Cardiac septum (tissue), 1 donor: ENCODE data around the gene HHAT. TPM values are rescaled to one million over a fixed set of nuclear protein-coding genes. Genes with fewer than 3 reads are reported as not detected.

Experiments
- DNase-seq: peaks from one replicate; pipeline ENCODE4 v3.0.0-alpha.2; 2020; ENCODE audit warnings: low spot score
- intact Hi-C: fragments of 100-400 bp; cut with DNase I; formaldehyde crosslinking; loops from one replicate; pipeline ENCODE4 v1.14.0; 2022
- total RNA-seq: library from RNA; stranded (reverse); fragmentation: NEBNext Ultra II Directional; extraction: Animal tissue kit (Norgen Biotek cat#: 25700); gene quantifications from one replicate; pipeline ENCODE4 v1.2.1, GENCODE V29; 2021
- donor health status: DM: no; HTN: no; CAD: no.

HHAT gene
- total RNA-seq, 1 donor from 2014 or later = 2.4 TPM

DNA sequence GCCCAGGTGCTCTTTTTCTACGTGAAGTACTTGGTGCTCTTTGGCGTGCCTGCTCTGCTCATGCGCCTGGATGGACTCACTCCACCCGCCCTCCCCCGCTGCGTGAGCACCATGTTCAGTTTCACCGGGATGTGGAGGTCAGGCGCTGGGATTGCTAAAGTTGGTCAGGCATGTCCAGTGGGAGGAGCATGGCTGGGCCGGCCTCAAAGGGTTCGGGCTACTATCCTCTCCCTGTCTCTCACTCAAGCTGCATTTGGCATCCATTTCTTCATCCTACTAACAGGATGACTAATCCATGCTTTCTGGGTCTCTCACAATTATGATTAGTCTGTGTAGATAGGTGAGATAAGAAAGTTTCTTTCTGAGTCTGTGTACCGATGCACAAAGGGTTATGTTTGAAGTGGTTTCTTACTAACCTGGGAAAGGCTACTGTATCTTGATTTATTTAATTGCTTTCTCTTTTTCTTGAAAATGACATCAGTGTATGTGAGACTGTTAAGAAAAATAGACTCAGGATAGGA is 135.9 kb downstream of the HHAT start:
- no peak for DNase-seq
- intact Hi-C loops = no loop called here

DNA sequence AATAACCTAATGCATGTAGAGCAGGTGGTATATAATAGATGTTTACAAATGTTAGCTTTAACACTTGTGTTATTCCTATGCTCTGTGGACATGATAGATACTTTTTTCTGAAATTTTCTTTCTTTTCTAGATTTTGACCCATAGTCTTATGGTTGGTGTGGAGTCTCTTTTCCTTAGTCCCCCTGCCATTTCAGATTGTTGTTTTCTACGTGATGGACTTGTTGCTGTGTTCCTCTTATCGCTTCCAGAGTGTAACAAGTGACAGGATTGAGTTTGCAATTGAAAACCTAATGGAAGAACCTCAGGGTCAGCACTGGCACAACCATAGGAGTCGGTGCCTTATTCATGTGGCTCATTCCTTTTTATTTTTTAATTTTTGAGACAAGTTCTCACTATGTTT is 136.4 kb downstream of the HHAT start:
- intact Hi-C loops = no loop called here
- DNase-seq = no peak

- DNase-seq = no peak
- intact Hi-C loops = no loop called here
Observed at GRCh38 chr1:210467440-210468043, 138.8 kb downstream of the HHAT start.

DNA sequence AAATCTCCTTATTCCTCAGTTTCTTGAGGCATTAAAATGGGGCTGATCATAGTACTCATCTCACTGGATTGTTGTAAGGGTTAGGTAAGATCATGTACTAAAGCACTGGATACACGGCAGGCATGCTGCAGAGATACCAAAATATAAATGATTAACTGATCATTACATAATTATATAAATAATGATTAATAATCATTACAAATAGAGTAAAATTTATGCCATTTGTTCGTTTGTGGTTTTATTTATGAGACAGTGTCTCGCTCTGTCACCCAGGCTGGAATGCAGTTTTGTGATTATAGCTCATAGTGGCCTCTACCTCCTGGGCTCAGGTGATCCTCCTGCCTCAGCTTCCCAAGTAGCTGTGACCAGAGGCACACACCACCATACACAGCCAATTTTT is 140.7 kb downstream of the HHAT start:
- intact Hi-C loops = no loop called here
- no peak for DNase-seq

DNA sequence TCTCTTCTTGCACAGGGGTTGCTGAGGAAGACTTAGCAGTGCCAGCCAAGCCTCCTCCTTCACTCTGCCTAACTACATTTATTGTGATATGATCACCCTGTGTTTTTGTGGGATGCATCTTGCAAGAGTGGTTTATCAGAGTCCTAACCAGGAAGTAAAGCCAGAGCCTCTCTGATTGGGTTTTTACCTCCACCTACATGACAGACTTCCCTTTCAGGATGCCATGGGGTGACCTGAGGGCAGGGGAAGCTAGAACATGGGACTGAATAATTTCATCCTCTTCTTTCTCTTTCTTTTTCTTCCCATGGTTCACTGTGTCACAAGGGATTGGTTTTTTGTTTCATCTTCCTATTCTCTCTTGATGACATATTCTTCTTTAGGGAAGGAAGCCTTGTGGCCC is 146.6 kb downstream of the HHAT start:
- intact Hi-C loops = no loop called here
- no peak for DNase-seq

- DNase-seq = no peak
Observed at GRCh38 chr1:210475806-210476205, 147.1 kb downstream of the HHAT start.

DNA sequence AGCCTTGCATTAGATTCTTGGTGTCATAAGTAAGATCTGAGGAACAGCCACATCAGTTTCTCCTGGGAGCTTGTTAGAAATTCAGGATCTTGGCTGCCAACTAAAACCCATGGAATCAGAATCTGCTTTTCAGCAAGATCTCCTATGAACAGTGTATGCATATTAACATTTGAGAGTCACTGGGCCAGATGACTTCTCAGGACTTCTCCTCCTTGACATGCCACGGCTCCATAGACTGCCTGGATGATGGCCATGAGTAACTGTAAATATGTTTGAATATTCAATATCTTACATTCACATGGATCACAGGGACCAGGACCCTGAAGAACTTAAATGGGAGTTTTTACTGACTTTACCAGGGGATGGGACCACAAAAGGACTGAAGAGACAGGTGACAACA is 148.0 kb downstream of the HHAT start:
- intact Hi-C loops = no loop called here
- no peak for DNase-seq

More at GRCh38 chr1:210475806-210476205, 147.1 kb downstream of the HHAT start:
- intact Hi-C loops = no loop called here

GRCh38 chr1:210477328-210477924 is 148.7 kb downstream of the HHAT start:
- DNase-seq = no peak
- intact Hi-C loops = no loop called here

GRCh38 chr1:210478820-210479219 is 150.1 kb downstream of the HHAT start:
- intact Hi-C loops = no loop called here
- DNase-seq = no peak

DNA sequence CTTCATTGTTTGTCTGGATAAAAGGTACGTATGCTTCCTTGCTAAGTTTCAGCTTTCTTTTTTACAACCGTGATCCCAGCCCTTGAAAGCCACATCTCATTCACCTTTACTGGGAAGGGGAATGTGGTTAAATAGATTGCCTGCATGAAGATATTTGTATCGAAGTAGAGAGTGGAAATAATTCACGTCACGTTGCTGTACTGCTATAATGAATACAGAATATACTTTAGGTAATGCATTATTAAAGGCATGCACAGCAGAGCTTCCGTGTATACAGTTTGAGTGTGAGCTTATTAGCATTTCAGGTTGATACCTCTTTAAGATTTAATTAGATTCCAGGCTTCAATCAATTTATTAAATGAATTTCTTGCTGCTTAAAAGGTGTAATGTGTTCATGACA is 153.8 kb downstream of the HHAT start:
- DNase-seq = no peak
- intact Hi-C loops = no loop called here

DNA sequence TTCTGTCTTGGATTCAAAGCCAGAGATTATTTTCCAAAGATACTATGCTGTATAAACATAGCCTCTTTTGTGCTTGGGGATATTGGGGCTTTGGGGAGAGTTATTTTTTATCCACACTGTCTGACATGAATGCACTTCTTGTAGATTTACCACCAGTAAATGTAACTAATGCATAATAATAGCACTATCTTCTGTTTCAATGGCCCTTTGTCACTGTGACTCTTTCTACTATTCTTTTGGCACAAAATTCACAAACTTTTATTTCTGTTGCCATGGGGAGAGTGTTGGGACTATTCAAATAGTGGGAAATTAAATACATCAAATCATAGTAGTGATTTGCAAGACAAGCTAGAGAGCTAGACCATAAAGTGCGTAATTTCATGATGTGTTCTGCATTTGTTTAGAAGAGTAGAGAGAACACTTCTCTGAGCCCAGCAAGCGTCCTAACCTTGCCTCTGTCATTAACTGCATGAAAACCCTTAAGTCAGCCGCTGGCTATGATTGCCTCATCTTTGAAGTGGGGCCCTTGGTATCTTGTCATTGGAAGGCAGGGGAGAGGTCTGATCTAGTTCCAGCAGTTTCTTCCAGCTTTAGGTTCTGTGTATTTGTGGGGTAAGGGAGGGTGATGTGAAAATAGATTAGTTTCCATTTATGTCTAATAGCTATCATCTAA is 154.4 kb downstream of the HHAT start:
- DNase-seq = no peak
- intact Hi-C loops = no loop called here

GRCh38 chr1:210483821-210484220 is 155.1 kb downstream of the HHAT start:
- intact Hi-C loops = no loop called here
- no peak for DNase-seq

GRCh38 chr1:210487021-210487420 is 158.3 kb downstream of the HHAT start:
- no peak for DNase-seq
- intact Hi-C loops = no loop called here

- intact Hi-C loops = no loop called here
- DNase-seq = no peak
Observed at GRCh38 chr1:210489491-210489890, 160.8 kb downstream of the HHAT start.

- intact Hi-C loops = no loop called here
- no peak for DNase-seq
Observed at GRCh38 chr1:210490781-210491180, 162.1 kb downstream of the HHAT start.

DNA sequence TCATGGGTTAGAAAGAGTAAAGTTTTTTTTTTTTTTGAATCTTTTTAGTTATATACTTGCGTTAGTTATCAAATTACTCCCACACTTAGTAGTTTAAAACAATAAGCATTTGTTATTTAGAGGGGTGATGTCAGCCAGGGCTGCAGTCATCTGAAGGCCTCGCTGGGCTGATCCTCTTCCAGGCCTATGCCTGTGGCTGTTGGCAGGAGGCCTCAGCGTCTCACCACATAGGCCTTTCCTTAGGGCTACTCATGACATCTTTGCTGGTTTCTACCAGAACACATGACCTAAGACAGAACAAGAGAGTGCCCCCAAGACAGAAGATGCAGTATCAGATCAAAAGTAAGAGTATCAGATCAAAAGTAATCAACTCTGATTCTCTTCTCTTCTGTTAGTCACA is 167.4 kb downstream of the HHAT start:
- intact Hi-C loops = no loop called here
- DNase-seq = no peak

GRCh38 chr1:210499956-210500355 is 171.3 kb downstream of the HHAT start:
- DNase-seq = no peak
- intact Hi-C loops = no loop called here

DNA sequence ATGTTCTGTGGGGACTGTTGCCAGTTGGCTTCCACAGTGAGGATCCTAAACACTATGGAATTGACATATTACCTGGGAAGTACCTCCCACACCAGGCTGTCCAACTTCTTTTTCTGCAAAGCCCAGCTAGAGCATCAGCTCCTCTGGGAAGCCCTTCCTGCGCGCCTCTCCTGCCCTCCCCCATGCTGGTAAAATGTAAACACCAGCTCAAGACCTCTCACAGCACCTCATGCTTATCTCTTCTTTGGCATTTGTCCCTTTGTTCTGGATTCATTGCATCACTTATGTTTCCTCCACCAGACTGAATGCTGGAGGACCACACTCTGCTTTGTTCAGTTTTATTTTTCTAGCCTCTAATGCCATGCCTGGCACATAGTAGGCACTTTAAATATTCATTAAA is 172.1 kb downstream of the HHAT start:
- DNase-seq = no peak
- intact Hi-C loops = no loop called here

DNA sequence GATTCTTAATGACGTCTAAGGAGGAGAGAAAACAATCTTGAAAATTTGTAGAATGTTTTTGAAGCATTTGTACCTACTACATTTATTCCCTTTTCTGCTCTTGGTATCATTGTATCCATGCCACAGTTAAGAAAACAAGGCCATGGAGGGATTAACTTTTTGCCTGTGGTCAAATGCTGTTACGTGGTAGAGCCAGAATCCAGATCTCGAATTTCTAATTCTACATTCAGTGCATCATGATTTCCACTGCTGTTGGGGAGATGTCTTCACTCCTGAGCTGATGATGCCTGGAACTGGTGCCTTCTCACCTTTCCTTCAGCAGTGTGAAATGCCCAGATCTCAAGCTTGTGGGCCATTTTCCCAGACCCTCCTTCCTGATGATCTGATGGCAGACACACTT is 175.6 kb downstream of the HHAT start:
- DNase-seq = no peak
- intact Hi-C loops = no loop called here

GRCh38 chr1:210505601-210506496 is 177.1 kb downstream of the HHAT start:
- intact Hi-C loops = no loop called here

More at GRCh38 chr1:210505601-210506496, 177.1 kb downstream of the HHAT start:
- no peak for DNase-seq
